Measurements from ENCODE around the gene SUGCT.

SUGCT gene

DNA sequence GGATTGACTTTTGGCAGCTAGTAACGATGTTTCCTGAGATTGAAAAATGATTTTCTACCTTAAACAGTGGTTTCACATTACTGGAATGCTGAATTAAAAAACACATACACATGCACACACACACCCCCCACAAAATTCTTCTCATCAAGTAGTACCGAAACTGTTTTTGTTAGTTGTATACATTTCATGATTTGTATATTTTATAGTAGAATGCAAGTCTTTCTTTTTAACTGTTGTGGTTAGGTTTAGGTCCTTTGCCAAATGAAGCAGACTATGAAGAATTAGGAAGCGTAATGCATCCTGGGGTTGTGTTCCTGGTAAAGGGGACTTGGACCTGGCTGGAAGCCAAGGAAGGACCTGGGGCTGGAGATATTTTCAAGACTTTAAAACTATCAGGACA lies 505.8 kb downstream of the SUGCT start:
- TF ChIP-seq, protein P1, sequence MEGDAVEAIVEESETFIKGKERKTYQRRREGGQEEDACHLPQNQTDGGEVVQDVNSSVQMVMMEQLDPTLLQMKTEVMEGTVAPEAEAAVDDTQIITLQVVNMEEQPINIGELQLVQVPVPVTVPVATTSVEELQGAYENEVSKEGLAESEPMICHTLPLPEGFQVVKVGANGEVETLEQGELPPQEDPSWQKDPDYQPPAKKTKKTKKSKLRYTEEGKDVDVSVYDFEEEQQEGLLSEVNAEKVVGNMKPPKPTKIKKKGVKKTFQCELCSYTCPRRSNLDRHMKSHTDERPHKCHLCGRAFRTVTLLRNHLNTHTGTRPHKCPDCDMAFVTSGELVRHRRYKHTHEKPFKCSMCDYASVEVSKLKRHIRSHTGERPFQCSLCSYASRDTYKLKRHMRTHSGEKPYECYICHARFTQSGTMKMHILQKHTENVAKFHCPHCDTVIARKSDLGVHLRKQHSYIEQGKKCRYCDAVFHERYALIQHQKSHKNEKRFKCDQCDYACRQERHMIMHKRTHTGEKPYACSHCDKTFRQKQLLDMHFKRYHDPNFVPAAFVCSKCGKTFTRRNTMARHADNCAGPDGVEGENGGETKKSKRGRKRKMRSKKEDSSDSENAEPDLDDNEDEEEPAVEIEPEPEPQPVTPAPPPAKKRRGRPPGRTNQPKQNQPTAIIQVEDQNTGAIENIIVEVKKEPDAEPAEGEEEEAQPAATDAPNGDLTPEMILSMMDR (conservative IDR thresholded peaks at IDR 0.05): no peak
- H3K27ac ChIP-seq: no peak overlapping the region

DNA sequence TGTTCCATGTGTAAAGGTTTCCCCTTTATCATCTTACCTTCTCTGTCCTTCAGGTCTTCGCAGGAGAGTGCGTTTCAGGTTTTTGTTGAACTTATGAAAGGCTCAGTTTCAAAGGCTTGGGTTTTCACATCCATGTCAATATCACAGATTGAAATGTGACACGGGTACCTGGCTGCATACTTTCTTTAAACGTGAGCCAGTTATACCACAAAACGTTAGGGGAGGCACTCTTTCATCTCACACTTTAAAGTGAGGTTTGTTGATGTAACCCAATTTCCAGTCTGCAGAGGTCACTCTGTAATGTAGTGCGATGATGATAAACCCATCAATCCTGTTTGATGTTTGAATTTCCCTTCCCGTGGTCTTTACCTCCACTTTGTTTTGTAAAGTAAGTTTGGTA lies 506.9 kb downstream of the SUGCT start:
- TF ChIP-seq, protein P1 (conservative IDR thresholded peaks at IDR 0.05): no peak
- H3K27ac ChIP-seq: no peak overlapping the region

DNA sequence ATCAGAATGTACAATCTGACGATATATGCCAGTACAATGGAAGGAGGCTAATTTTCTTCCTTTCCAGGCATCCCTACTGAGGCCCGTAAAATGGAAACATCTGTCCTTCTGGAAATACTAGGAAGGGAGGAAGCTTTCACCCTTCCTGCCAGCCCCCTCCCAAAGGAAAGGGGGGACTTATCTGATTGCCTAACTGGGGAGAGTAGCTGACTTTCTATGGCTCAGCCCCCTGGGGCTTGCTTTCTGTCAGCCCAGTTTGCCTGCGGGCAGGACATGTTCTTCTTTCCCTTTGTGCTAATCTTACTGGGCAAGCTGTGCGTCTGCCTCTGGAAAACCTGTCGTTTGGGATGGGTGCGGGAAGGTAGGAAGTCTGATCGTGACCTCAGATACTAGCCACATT lies 508.9 kb downstream of the SUGCT start:
- TF ChIP-seq, protein P1 (conservative IDR thresholded peaks at IDR 0.05): no peak
- no peak overlapping the region for H3K27ac ChIP-seq

DNA sequence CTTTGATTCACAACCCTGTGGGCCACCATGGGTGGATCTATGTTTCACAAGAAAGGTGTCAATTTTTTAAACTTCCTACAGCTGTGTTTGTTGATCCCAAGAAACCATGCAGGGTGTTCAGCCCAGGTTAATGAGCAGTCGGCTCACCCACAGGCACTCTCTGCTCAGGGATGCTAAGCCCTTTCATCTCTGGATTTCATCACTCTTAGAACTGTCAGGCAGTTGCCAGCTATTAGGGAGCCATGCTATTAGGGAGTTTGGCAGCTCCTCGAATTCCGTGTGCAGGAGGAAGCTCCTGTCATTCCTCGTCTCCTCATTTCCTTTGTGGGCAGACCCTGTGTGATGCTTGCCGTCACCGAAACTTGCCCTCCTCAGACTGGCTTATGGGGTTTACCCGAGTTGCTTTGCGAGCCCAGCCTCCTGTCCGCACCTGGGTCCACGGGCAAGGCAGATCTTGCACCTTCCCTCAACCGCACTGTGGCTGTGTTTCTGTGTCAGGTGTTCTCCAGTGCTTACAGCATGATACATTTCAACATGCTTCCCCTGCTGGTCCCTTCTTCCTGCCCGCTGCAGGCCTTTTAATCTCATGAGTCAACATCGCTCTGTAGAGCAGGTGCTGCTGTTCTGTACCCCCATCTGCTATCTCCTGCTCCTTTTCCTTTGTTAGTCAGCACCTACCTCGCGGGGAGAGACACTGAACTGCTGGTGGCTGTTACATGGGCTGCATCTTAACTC lies 509.8 kb downstream of the SUGCT start:
- no peak overlapping the region for H3K27ac ChIP-seq
- TF ChIP-seq, protein P1 (conservative IDR thresholded peaks at IDR 0.05): no peak

DNA sequence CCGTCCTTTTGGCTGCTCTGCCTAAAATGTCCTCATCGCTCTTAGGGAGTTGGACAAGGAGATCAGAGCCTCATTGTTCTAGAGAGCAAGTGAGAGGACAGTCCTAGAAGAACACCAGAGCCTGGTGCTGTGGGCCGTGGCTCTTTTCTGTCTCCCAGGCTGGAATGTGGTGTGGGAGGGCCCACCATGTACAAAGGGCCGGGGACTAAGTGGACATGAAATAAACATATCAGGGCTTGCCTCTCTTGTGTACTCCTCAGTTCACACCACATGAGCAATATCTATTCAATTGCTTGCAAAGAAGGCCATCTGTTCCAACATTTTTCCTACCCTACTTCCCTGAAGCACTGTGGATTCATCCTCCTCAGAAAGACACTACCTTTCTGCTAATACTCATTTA lies 510.4 kb downstream of the SUGCT start:
- no peak overlapping the region for H3K27ac ChIP-seq
- TF ChIP-seq, protein P1 (conservative IDR thresholded peaks at IDR 0.05): no peak

DNA sequence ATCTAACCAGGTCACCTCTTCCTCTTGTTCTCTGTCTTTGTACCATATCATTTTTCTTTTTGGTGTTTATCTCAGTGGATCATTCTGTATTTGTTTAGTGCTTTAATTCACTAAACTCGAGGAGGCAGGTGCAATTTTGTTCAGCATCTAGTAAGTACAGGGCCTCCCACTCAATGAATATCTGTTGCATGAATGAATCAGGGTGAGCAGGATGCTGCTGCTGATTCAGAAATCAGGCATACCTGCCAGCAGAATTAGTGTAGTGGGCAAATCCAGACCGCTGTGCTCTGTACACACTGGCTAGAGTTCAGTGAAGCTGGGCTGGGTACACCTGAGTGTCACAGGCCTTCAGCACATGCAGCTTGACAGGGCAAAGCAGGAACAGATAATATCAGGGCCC lies 511.9 kb downstream of the SUGCT start:
- H3K27ac ChIP-seq: no peak overlapping the region
- TF ChIP-seq, protein P1 (conservative IDR thresholded peaks at IDR 0.05): no peak

DNA sequence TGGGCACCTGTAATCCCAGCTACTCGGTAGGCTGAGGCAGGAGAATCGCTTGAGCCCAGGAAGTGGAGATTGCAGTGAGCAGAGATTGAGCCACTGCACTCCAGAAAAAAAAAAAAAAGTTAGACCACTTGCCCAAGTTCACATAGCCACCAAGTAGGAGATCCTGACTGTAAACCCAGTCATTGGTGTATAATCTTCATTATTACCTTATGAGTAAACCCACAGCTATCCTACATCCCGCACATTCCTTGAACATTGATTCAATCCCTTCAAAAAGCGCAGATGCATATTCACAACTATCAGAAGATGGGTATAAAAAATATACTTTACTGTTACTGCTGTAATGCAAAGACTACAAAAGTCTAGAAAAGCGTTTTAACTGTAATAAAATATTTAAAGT lies 512.9 kb downstream of the SUGCT start:
- H3K27ac ChIP-seq: no peak overlapping the region
- TF ChIP-seq, protein P1 (conservative IDR thresholded peaks at IDR 0.05): no peak
